GM12874 (cell line): Measurements from ENCODE around the gene EXOSC10.

Experiments used
- CTCF ChIP-seq: IDR thresholded peaks from 2 replicates; pipeline ENCODE4 v1.5.1; 2011; ENCODE audit warnings: low read depth, mild to moderate bottlenecking, control low read depth, low read length, moderate library complexity; ENCODE audit not compliant: insufficient read depth

The EXOSC10 gene

GRCh38 chr1:11058026-11058425, 41.6 kb downstream of the EXOSC10 start:
- no peak for TF ChIP-seq CTCF

DNA sequence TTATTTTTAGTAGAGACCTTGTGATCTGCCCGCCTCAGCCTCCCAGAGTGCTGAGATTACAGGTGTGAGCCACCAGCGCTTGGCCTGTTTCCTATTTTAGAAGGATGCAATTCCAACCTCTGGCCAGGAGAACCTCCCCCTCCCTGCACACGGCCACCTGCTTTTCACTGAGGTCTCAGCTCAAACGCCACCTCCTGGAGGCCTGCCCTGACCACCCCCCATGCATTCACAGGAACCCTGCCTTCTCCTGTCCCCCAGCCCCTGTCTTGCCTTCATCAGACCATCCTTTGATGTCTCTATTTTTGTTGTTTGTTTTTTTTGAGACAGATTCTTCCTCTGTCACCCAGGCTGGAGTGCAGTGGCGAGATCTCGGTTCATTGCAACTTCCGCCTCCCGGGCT, 42.2 kb downstream of the EXOSC10 start:
- TF ChIP-seq CTCF, result no peak

DNA sequence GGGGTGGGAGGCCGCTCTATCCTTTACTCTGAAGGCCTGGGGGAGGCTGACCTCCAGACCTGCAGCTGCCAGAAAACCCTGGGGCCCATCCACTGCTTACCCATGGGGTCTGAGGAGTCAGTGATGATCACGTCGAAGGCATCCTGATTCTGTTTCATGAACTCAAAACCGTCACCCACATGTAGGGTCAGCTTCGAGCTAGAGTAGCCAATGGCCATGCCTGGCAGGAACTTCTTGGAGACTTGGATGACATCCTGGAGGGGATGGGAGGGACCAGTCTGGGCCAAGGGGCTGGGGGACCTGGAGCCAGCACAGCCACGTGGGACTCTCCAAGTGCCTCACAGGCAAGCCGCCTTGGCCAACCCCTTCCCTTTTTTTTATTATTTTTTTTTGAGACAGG, 43.2 kb downstream of the EXOSC10 start:
- no peak for TF ChIP-seq CTCF

DNA sequence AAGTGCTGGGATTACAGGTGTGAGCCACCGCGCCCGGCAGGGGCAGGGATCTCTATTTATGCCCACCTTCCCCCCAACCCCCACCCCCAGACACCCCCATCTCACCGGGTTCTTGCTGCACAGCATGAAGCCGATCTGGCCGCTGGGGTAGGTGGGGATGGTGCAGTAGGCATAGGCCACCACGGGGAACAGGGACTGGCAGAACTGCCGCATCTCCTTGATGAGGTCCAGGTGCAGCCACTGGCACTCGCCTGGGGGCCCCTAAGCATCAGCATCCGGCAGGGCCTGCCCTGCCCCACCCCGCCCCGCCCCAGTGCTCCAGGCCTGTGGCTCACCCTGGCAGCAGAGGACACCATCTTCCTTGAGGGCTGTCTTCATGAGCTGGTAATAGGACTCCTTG, 44.0 kb downstream of the EXOSC10 start:
- TF ChIP-seq CTCF, result no peak

DNA sequence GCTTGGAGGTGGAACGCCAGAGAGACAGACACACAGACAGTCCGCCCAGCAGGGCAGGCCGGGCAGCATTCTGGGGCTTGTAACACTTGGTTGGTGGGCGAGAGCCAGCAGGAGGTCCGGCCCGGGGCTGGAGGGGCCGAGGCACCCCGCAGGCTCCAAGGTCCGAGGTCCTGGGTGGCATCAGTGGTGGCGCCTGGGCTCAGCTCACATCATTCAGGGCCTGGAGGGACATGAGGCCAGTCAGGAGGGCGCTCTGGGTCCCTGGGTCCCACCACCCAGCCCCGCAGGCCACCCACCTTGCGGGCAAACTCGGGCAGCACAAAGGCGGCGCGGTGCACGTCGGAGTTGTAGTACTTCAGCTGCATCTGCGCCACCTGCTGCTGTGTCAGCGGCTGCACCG, 45.0 kb downstream of the EXOSC10 start:
- no peak for TF ChIP-seq CTCF

GRCh38 chr1:11054181-11054580, 45.5 kb downstream of the EXOSC10 start:
- TF ChIP-seq CTCF, result no peak

- TF ChIP-seq CTCF, result no peak
Measured at GRCh38 chr1:11053758-11054137, 45.9 kb downstream of the EXOSC10 start.
